HG03432 (cell line): ENCODE data around the gene BAIAP3.
A peak's percentile ranks its signal among the peaks of the same experiment; 100 is the strongest.

Experiments used
- ATAC-seq: cut with Tn5 transposase; IDR thresholded peaks from one replicate; pipeline ENCODE4 v1.9.1; 2021; ENCODE audit warnings: mild to moderate bottlenecking, moderate library complexity; ENCODE audit not compliant: unreplicated experiment

BAIAP3 gene

DNA sequence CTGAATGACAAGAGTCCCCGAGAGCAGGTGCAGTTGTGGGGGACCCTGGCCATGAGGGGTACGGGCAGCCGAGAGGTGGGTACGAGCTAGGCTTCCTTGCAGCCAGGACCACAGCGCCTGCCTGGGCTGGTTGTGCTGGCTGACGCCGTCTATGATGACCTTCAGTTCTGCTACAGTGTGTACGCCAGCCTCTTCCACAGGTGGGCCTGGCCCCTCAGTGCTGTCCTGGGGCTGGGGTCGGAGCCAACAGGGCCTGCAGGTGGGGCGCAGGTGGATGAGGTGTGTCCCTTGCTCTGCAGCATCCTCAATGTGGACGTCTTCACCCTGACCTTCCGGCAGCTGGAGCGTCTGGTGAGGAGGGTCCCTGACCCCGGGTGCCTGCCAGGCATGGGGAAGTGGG lies 11.1 kb downstream of the BAIAP3 start:
- ATAC-seq = no peak

DNA sequence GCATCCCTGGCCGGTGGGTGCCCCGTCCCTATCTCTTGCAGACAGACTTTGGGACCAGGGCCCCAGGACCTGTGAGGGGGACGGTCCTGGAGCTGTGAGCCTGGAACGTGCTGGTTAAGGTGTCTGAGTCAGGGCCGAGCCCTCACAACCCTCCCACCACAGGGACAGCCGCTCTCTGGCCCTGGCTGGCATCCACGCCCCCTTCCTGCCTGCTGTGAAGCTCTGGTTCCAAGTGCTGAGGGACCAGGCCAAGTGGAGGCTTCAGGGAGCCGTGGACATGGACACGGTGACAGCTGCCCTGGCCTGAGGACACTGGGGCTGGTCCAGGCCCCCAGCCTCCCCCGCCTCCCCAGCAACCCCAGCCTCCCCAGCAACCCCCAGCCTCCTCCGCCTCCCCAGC lies 11.6 kb downstream of the BAIAP3 start:
- ATAC-seq = no peak

DNA sequence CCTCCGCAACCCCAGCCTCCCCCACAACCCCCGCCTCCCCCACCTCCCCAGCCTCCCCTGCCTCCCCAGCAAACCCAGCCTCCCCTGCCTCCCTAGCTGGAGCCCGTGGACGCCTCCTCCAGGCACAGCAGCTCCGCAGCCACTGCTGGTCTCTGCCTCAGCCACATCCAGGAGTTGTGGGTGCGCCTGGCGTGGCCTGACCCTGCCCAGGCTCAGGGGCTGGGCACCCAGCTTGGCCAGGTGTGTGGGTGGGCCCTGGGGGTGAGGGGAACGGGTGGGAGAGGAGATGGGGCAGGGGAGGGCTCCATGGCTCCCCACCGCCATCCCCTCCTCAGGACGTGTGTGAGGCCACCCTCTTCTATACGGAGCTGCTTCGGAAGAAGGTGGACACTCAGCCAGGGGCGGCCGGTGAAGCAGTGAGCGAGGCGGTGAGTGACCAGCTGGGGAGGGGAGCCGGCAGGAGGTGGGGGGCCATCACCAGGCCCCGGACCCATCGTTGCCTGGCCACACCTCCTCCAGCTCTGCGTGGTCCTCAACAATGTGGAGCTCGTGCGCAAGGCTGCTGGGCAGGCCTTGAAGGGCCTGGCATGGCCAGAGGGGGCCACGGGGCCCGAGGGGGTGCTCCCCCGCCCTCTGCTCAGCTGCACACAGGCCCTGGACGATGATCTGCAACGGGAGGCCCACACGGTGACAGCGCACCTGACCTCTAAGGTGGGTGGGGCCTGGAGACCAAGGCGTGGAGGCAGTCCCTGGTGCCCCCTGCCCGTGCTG lies 12.4 kb downstream of the BAIAP3 start:
- no peak for ATAC-seq

DNA sequence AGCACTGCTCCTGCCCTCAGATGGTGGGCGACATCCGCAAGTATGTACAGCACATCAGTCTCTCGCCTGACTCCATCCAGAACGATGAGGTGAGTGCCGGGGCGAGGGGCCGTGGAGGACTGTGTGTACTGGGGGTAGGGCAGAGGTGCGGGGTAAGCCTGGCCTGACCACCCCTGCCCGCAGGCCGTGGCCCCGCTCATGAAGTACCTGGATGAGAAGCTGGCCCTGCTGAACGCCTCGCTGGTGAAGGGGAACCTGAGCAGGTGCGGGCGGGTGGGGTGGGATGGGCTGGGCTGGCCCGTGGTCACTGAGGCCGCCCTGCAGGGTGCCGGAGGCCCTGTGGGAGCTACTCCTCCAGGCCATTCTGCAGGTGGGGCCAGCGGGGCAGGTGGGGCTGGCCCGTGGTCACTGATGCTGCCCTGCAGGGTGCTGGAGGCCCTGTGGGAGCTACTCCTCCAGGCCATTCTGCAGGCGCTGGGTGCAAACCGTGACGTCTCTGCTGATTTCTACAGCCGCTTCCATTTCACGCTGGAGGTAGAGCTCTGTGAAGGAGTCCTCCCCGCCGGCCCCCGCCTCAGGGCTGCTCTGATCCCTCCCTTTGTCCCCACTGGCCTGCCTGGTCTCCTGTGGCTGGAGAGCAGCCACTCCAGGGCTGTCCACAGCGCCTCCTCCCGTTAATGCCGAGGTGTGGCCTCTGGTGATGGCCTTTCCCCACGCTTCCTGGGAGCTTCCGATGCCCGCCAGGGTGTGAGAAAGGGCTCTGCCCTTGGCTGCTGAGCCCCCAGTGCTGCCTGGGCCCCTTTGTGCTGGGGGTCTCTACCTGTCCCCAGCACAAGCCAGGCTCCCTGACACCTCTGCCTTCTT lies 13.2 kb downstream of the BAIAP3 start:
- no peak for ATAC-seq

DNA sequence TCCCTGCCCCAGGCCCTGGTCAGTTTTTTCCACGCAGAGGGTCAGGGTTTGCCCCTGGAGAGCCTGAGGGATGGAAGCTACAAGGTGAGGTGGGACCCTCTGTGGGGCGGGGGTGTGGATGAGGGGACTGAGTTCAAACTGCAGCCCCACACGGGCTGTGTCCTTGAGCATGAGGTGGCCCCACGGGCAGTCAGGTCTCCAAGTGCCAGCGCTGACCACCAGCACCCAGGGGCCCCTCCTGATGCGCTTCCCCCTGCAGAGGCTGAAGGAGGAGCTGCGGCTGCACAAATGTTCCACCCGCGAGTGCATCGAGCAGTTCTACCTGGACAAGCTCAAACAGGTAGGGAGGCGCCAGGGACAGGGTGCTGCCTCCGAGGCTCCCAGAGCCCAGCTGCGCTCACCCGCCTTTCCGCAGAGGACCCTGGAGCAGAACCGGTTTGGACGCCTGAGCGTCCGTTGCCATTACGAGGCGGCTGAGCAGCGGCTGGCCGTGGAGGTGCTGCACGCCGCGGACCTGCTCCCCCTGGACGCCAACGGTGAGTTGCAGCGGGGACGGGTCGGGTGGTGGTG lies 13.9 kb downstream of the BAIAP3 start:
- no peak for ATAC-seq

DNA sequence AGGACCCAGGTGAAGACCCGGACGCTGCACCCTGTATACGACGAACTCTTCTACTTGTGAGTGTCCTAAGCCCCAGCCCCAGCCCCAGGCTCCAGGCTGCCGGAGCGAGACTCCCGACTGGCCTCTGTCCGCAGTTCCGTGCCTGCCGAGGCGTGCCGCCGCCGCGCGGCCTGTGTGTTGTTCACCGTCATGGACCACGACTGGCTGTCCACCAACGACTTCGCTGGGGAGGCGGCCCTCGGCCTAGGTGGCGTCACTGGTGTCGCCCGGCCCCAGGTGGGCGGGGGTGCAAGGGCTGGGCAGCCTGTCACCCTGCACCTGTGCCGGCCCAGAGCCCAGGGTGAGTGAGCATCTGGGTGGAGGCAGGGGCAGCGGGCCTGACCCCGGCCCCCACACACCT lies 14.5 kb downstream of the BAIAP3 start:
- ATAC-seq = no peak

DNA sequence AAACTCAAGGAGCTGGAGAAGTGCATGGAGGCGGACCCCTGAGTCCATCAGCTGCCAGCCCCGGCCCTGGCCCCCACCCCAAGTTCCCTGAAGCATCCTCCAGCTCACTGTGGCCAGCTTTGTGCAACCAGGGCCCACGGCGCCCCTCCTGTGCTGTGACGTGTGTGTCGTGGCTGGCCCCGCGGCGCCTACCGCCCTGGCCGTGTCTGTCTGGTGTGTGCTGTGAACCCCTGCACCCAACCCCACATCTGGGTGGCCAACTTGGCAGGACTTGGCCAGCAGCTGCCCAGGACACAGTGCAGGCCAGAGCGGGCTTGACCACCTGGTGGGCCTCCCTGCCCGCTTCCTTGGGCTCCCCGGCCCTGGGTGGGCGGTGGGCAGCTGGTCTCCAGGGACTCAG lies 15.0 kb downstream of the BAIAP3 start:
- ATAC-seq = no peak

DNA sequence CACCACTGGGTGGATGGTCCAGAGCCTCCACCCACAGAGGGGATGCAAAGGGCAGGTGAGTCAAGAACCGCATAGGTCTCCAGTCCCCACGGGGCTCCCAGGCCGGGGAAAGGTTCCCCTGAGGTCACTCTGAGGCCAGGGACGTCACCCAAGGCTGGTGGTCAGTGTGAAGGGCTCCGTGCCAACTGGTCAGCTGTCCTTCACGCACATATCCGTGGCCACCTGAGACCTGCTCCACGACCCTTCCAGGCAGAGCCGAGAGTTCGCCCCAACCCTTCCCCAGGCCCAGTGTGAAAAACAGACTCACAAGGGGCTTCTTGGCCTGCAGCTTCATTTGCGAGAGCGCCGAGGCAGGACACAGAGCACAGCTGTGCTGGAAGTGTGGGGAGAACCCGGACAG lies 15.5 kb downstream of the BAIAP3 start:
- no peak for ATAC-seq

DNA sequence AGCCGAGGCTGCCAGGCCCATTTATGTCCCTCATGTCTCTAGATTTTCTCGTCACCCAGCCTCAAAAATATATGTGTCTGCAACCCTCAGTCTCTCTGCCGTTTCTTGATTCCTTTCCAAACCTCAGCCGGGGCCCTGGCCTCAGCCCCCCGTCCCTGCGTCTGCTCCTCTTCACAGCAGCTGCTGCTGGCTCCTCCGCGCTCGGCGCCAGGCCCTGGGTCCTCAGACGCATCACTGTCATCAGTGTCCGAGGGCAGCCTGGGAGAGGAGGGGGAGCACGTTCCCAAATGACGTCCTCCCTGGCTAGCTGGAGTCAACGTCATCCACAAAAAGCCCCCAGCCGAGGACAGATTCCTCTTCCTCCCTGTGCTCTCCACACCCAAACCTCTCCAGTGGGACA lies 15.9 kb downstream of the BAIAP3 start:
- no peak for ATAC-seq

DNA sequence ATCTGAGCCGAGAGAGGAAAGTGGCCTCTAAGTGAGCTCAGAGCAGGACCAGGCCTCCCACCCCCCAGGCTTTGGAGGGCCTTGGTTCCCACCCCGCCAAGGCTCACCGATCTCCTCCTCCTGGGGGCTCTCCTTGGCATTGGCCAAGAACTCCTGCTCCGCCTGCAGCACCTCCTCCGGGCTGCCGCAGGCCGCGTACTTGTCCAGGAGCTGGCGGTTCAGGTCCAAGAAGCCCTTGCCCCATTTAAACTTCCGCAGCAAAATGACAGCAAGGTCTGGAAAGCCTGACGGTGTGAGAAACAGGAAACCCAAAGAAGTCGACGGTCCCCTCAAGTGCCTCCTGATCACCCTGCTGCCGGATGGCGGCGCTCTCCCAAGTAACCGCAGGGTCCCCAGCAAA lies 16.5 kb downstream of the BAIAP3 start:
- no peak for ATAC-seq

DNA sequence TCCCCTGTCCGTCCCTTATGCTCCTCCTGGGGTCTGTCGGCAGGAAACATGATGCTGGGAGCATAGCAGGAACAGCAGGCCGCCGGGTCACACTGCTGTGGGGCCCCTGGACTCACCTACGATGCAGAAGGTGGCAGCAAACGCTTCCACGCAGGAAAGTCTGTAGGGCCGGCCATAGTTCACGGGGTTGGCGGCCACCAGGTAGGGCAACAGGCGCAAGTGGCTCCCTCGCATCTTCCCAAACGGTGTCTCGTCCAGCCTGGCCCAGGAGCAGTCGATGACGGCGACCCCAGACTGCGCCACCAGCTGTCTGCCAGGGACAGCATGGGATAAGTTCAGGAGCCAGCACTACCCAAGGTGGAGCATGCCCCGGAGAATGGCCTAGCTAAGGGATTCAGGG lies 17.2 kb downstream of the BAIAP3 start:
- ATAC-seq = no peak

DNA sequence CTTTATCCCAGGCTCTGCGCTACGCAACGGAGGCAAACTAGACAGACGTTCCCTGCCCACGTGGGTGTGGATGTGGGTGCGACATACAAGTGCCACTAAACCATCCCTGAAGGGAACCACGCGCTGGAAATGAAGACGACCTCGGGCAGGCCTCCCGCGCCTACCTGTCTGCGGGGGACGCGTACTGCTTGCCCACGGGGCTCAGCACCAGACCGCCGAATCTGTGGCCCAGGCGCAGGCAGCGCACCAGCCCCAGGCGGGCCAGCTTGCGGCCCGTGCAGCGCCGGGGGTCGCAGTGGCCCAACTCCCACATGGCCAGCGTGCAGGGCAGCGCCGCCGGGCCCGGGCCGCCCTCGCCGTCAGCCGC lies 17.8 kb downstream of the BAIAP3 start:
- peak; percentile 17 for ATAC-seq

DNA sequence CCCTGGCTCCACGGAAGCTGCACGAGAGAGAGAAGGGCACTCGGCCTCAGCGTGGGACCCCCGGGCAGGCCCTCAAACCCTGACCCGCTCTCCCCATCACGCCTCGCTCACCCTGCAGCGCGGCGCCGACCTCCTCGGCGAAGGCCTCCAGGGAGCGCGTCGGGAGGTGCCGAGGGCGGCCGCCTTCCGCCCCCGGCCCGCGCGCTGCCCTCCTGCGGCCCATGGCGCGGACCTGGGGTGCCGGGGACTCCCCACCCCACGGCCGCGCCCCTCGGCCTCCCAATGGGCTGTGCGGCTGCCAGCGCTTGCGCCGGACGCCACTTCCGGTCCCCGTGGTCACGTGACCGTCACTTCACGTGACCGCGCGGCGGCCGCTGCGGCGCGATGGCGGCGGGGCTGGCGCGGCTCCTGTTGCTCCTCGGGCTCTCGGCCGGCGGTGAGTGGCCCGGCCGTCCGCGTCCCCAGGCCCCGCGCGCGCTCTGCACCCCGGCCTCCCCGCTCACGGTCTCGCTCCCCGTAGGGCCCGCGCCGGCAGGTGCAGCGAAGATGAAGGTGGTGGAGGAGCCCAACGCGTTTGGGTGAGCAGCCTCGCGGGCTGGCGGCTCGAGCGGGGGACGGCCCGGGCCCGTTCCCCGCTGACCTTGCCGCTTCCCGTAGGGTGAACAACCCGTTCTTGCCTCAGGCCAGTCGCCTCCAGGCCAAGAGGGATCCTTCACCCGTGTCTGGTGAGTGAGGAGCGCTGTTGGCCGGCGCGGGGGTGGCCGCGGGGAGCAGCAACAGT lies 18.3 kb downstream of the BAIAP3 start, which contains the start of the genes GNPTG and TSR3:
TSS of gene GNPTG (plus strand) at position 350 of the 781 bp plus-strand sequence. CDS start at position 385, 35 bp downstream.
TSS of gene TSR3 (minus strand) at position 297 of the 781 bp plus-strand sequence. CDS start at position 223, 74 bp downstream.
- ATAC-seq = peak; percentile 73

DNA sequence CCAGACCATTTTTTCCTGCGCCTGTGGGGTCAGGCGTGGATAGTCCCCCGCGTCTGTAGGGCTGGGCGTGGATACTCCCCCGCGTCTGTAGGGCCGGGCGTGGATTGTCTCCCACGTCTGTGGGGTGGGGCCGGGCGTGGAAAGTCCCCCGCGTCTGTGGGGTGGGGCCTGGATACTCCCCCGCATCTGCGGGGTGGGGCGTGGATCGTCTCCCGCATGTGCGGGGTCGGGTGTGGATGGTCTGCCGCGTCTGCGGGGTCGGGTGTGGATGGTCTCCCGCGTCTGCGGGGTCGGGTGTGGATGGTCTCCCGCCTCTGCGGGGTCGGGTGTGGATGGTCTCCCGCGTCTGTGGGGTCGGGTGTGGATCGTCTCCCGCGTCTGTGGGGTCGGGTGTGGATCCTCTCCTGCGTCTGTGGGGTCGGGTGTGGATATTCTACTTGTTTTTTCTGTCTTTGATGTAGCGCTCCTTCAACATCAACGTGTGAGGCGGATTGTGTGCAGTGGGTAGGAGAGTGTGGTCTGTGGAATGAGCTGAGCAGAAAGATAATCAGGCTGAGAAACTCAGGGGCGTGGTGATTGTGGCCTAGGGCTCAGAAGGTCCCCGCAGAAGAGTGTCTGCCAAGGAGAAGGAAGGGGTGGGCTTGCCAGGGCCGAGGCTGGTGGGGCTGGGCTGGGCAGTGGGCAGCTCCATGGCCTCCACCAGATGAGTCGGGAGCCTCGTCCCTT lies 21.5 kb downstream of the BAIAP3 start:
- no peak for ATAC-seq

DNA sequence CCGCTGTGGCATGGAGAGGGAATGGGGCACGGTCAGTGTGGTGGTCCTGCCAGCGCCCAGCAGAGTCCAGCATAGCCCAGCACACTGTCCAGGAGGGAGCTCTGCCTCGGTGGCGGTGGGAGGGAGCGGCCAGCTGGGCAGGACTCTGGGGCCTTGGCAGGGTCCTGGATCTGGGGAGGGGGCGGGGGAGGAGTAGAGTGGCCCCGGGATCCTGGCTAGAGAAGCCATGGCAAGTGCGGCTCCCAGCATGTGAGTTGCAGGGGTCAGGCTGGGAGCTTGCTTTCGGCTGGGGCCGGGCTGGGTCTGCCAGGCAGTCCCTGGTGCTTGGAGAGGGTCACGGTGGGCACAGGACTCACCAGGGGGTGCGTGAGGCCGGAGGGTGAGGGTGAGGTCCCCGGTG lies 22.1 kb downstream of the BAIAP3 start:
- no peak for ATAC-seq

DNA sequence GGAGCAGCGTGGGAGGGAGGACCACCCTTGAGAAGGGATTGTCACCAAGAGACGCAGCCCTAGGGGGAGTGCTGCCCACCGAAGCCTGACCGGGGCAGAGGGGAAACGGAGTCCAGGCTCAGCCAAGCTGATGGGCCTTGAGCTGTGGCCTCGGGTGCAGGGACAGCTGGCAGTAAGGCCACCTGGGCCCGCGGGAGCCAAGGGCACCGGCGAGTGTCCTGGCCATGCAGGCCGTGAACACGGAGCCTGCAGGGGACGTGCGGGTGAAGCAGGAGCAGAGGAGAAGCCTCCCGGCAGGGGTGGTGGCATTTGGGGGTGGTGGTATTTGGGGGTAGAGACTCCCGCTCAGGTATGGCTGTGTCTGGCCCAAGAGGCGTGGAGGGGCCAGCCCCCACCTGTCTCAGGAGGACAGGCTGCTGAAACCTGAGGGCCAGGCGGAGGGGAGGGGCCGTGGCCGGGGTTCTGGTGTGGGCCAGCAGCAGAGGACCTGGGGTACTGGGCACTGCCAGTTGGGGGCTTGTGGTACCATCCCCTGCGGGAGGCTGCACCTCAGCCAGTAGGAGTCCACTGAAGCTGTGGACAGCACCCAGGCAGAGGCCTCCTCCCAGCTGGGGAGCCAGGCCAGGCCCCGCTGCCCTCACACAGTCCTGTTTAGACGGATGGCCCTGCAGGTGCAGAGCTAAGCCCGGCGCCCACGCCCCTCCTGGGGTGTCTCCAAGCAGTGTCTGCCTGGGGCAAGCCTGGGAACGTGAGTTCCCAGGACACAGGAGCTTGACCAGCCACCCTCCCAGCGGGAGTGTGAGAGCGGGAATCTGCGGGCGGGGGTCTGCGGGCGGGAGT lies 22.8 kb downstream of the BAIAP3 start:
- ATAC-seq = no peak

DNA sequence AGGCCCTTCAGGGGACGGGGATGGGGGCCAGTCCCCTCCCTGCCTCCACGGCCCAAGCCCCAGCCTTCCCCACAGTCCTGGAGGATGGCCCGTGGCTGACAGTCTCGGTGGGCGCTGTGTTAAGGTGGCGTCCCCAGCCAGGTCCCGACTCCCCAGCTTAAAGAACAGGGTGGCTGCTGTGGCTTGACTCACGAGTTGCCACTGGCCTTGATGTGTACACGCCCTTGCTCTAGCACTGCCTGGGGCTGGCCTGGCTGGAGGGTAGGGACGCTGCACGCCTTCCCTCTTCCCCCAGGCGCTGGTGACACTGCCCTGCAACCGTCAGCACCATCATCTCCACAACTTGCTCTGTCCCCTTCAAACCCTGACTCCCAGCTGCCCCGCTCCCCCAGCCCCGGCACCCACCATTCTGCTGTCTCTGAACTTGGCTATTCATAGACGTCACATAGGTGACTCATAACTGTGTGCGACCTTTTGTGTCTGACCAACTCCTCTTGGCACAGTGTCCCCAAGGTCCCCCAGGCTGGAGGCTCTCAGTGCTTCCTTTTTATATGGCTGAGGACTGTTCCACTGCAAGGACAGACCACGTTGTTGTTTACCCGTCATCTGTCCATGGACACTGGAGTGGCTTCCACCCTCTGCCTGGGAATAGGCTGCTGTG lies 24.6 kb downstream of the BAIAP3 start:
- no peak for ATAC-seq

DNA sequence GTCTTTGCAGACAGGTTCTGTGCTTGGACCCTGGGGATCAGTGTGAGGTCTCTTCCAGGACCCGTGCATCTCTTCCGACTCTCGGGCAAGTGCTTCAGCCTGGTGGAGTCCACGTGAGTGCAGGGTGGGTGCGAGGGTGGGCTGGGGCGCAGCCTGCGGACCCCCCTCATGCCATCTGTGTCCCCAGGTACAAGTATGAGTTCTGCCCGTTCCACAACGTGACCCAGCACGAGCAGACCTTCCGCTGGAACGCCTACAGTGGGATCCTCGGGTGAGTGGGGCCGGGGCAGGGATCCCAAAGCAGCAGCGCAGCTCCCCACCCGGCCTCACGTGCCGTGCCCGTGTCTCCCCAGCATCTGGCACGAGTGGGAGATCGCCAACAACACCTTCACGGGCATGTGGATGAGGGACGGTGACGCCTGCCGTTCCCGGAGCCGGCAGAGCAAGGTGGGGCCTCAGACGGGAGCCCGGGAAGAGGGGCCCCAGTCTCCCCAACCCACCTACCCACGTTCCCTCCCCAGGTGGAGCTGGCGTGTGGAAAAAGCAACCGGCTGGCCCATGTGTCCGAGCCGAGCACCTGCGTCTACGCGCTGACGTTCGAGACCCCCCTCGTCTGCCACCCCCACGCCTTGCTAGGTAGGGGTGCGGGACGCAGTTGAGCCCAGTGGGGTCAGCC lies 28.4 kb downstream of the BAIAP3 start:
- no peak for ATAC-seq
